EH (cell line): Measurements from ENCODE around the gene PUSL1.
A peak's percentile ranks its signal among the peaks of the same experiment; 100 is the strongest.

ENCODE experiments used
- DNase-seq: peaks from one replicate; pipeline ENCODE4 v3.0.0-alpha.2; 2015; ENCODE audit warnings: low read depth

Gene PUSL1

GRCh38 chr1:1280782-1281481 is 27.5 kb upstream of the PUSL1 start:
- DNase-seq, result no peak

- peak; percentile 59 for DNase-seq
These were observed 26.7 kb upstream of the PUSL1 start for GRCh38 chr1:1281533-1282321.

- peak; percentile 25 for DNase-seq
These were observed 25.4 kb upstream of the PUSL1 start for GRCh38 chr1:1282998-1283397.

GRCh38 chr1:1283821-1284220 is 24.6 kb upstream of the PUSL1 start:
- peak; percentile 28 for DNase-seq

- no peak for DNase-seq
These were observed 23.9 kb upstream of the PUSL1 start for GRCh38 chr1:1284221-1285101.

- no peak for DNase-seq
These were observed 23.3 kb upstream of the PUSL1 start for GRCh38 chr1:1285102-1285571.

GRCh38 chr1:1285611-1286311 is 22.6 kb upstream of the PUSL1 start:
- no peak for DNase-seq

GRCh38 chr1:1286313-1287261 is 21.8 kb upstream of the PUSL1 start:
- DNase-seq, result no peak

- DNase-seq, result no peak
These were observed 20.9 kb upstream of the PUSL1 start for GRCh38 chr1:1287288-1288110.

GRCh38 chr1:1290238-1290731 is 18.1 kb upstream of the PUSL1 start:
- peak; percentile 42 for DNase-seq

- DNase-seq, result no peak
These were observed 17.3 kb upstream of the PUSL1 start for GRCh38 chr1:1291023-1291528.

GRCh38 chr1:1291548-1292441 is 16.6 kb upstream of the PUSL1 start:
- peak; percentile 64 for DNase-seq

GRCh38 chr1:1292442-1292779 is 16.0 kb upstream of the PUSL1 start:
- no peak for DNase-seq

GRCh38 chr1:1292851-1293250 is 15.5 kb upstream of the PUSL1 start:
- DNase-seq, result no peak

- no peak for DNase-seq
These were observed 14.8 kb upstream of the PUSL1 start for GRCh38 chr1:1293263-1294249.

- no peak for DNase-seq
These were observed 14.0 kb upstream of the PUSL1 start for GRCh38 chr1:1294250-1294890.
